Thoracic aorta (tissue), 2 donors: ENCODE data around the gene CNDP1. TPM values are rescaled to one million over a fixed set of nuclear protein-coding genes. Genes with fewer than 3 reads are reported as not detected.
A peak's percentile ranks its signal among the peaks of the same experiment; 100 is the strongest.

Experiments used
- ATAC-seq: fragments of 150-250 bp; one replicate; pipeline ENCODE4 v1.8.0; 2017; ENCODE audit warnings: low read depth; ENCODE audit not compliant: insufficient number of reproducible peaks, low FRiP score
- DNase-seq: peaks from one replicate; pipeline ENCODE4 v3.0.0-alpha.2; 2020; ENCODE audit warnings: low spot score
- H3K27ac ChIP-seq, 2 donors: fragments of 200-600 bp; sonication (generic); 1 replicate in 1 of 2; 2 replicates in 1 of 2; pipeline ENCODE4 v1.5.1; 2016; ENCODE audit warnings: mild to moderate bottlenecking in 2 of 2, moderate library complexity in 2 of 2
- H3K27me3 ChIP-seq: fragments of 200-600 bp; sonication (generic); replicated peaks from 2 replicates; pipeline ENCODE4 v1.6.0; 2016; ENCODE audit warnings: mild to moderate bottlenecking; ENCODE audit not compliant: insufficient read depth
- H3K36me3 ChIP-seq: fragments of 200-600 bp; sonication (generic); one replicate; pipeline ENCODE4 v1.5.1; 2016
- H3K4me1 ChIP-seq, 2 donors: fragments of 200-600 bp; sonication (generic); 1 replicate in 1 of 2; 2 replicates in 1 of 2; pipeline versions ENCODE4 v1.5.1 to v1.6.0; 2016; ENCODE audit warnings: low read depth in 2 of 2, mild to moderate bottlenecking in 1 of 2; ENCODE audit not compliant: control insufficient read depth in 1 of 2
- H3K4me3 ChIP-seq: fragments of 200-600 bp; sonication (generic); 2 replicates; pipeline ENCODE4 v1.5.1; 2016; ENCODE audit warnings: mild to moderate bottlenecking
- H3K9me3 ChIP-seq: fragments of 200-600 bp; sonication (generic); 2 replicates; pipeline ENCODE4 v1.5.1; 2016
- total RNA-seq, 2 donors: library from RNA; depleted of rRNA; stranded (reverse); fragments of >200 nt; gene quantifications; one replicate each; pipeline versions ENCODE4 v1.1.0 to v1.2.3, GENCODE V29; 2016
- TF ChIP-seq, protein P1 (sequence below): fragments of 200-600 bp; sonication (generic); IDR thresholded peaks from one replicate; pipeline ENCODE4 v1.5.1; 2019; ENCODE audit warnings: antibody characterized with exemption

CNDP1 gene
- total RNA-seq, 2 donors from 2014 or later = not detected

DNA sequence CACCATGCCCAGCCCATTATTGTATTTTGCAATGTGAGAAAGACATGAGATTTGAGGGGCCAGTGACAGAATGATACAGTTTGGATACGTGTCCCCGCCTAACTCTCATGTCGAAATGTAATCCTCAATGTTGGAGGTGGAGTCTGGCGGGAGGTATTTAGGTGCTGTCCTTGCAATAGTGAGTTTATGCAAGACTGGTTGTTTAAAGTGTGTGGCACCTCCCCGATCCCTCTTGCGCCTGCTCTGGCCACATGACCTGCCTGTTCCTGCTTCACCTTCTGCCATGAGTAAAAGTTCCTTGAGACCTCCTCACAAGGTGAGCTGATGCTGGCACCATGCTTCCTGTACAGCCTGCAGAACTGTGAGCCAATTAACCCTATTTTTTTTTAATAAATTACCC lies 16.6 kb downstream of the CNDP1 start:
- TF ChIP-seq, protein P1, sequence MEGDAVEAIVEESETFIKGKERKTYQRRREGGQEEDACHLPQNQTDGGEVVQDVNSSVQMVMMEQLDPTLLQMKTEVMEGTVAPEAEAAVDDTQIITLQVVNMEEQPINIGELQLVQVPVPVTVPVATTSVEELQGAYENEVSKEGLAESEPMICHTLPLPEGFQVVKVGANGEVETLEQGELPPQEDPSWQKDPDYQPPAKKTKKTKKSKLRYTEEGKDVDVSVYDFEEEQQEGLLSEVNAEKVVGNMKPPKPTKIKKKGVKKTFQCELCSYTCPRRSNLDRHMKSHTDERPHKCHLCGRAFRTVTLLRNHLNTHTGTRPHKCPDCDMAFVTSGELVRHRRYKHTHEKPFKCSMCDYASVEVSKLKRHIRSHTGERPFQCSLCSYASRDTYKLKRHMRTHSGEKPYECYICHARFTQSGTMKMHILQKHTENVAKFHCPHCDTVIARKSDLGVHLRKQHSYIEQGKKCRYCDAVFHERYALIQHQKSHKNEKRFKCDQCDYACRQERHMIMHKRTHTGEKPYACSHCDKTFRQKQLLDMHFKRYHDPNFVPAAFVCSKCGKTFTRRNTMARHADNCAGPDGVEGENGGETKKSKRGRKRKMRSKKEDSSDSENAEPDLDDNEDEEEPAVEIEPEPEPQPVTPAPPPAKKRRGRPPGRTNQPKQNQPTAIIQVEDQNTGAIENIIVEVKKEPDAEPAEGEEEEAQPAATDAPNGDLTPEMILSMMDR = no peak
- peaks cover 0 to 14% of the 10 kb centered on the region in 2 donors for H3K4me1 ChIP-seq
- H3K27me3 ChIP-seq = no peaks in the 10 kb centered on the region
- no peak overlapping the region for H3K4me3 ChIP-seq
- no peaks in the 10 kb centered on the region for H3K36me3 ChIP-seq
- peaks cover 9% of the 10 kb centered on the region for H3K9me3 ChIP-seq
- DNase-seq (no peak), ATAC-seq (no peak)
- H3K27ac ChIP-seq = no peak overlapping the region

GRCh38 chr18:74551452-74551851 lies 17.2 kb downstream of the CNDP1 start:
- no peaks in the 10 kb centered on the region for H3K36me3 ChIP-seq
- H3K9me3 ChIP-seq = peaks cover 9% of the 10 kb centered on the region
- no peak overlapping the region for H3K27ac ChIP-seq
- no peak for ATAC-seq
- TF ChIP-seq, protein P1 = no peak
- no peak for DNase-seq
- H3K27me3 ChIP-seq = no peaks in the 10 kb centered on the region
- no peak overlapping the region for H3K4me3 ChIP-seq
- peaks cover 0 to 11% of the 10 kb centered on the region in 2 donors for H3K4me1 ChIP-seq

DNA sequence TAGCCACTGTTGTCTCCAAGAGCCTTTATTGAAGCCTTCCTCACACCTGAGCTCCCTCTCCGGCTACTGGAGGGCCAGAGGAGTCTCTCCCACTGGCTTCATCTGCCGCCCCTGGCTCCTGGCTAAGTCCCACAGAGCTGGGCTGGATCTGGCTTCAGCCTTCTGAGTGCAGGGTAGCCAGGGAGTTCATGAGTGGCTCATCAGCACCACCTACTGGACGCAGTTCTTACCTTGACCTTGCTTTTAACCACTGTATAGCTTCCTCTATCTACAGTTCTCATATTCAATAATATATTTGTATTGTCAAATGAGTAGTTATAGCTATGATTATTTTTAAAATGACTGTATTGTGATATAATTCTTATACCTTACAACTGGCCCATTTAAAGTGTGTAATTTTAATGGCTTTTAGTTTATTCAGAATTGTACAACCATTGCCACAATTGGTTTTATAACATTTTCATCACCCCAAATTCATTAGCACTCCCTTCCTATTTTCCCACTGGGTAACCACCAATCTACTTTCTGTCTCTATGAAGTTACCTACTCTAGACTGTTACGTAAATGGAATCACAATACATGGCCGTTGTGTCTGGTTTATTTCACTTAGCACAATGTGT lies 17.7 kb downstream of the CNDP1 start:
- Histone ChIP-seq H3K4me1 (peaks cover 0 to 5% of the 10 kb centered on the region in 2 donors), H3K27ac (no peak overlapping the region), H3K36me3 (no peaks in the 10 kb centered on the region), H3K9me3 (peaks cover 9% of the 10 kb centered on the region), H3K4me3 (no peak overlapping the region), H3K27me3 (no peaks in the 10 kb centered on the region)
- DNase-seq (peak; percentile 50), ATAC-seq (peak; percentile 89)
- TF ChIP-seq, protein P1 = peak; percentile 83

- H3K9me3 ChIP-seq = no peaks in the 10 kb centered on the region
- no peaks in the 10 kb centered on the region for H3K4me1 ChIP-seq
- no peaks in the 10 kb centered on the region for H3K27me3 ChIP-seq
- ATAC-seq (no peak), DNase-seq (no peak)
- TF ChIP-seq, protein P1 = no peak
- no peak overlapping the region for H3K27ac ChIP-seq
- H3K36me3 ChIP-seq = no peaks in the 10 kb centered on the region
- no peak overlapping the region for H3K4me3 ChIP-seq
These were observed 21.8 kb downstream of the CNDP1 start for GRCh38 chr18:74556126-74556525.

- Histone ChIP-seq H3K9me3 (no peaks in the 10 kb centered on the region), H3K4me1 (no peaks in the 10 kb centered on the region), H3K27ac (no peak overlapping the region), H3K4me3 (no peak overlapping the region), H3K36me3 (no peaks in the 10 kb centered on the region), H3K27me3 (no peaks in the 10 kb centered on the region)
- TF ChIP-seq, protein P1 = no peak
- DNase-seq = no peak
- ATAC-seq = no peak
These were observed 23.8 kb downstream of the CNDP1 start for GRCh38 chr18:74558096-74558495.
